Neural progenitor cell (in vitro differentiated cells): ENCODE data around the gene CLEC20A.

Experiments used
- CTCF ChIP-seq: fragments of 200-600 bp; sonication (generic); IDR thresholded peaks from 2 replicates; pipeline ENCODE4 v1.5.1; 2017; ENCODE audit warnings: antibody characterized with exemption, mild to moderate bottlenecking
- EZH2 ChIP-seq: fragments of 200-600 bp; sonication (generic); IDR thresholded peaks from 2 replicates; pipeline ENCODE4 v1.6.1; 2017; ENCODE audit warnings: antibody characterized with exemption, mild to moderate bottlenecking, moderate library complexity

- TF ChIP-seq EZH2, result no peak
- no peak for TF ChIP-seq CTCF
Observed at GRCh38 chr1:178540204-178540603, 43.4 kb upstream of the CLEC20A start.
